HCT116 (cell line): ENCODE measurements around the gene TUBA8.

Source experiments
- CTCF ChIP-seq, 3 experiments: fragments of 200-600 bp in 1 of 3; sonication (generic) in 1 of 3; IDR thresholded peaks in 2 of 3; conservative IDR thresholded peaks in 1 of 3; 2 replicates each; pipeline ENCODE4 v1.5.1; 2012 to 2017; ENCODE audit warnings: low read depth in 2 of 3, low read length in 2 of 3, antibody characterized with exemption in 1 of 3, borderline replicate concordance in 1 of 3, control low read depth in 1 of 3, mild to moderate bottlenecking in 1 of 3, mixed read lengths in 1 of 3, mixed run types in 1 of 3, moderate library complexity in 1 of 3; ENCODE audit not compliant: insufficient read depth in 1 of 3
- EGR1 ChIP-seq: IDR thresholded peaks from 2 replicates; pipeline ENCODE4 v1.6.1; 2012; ENCODE audit warnings: low read depth
- ELF1 ChIP-seq: IDR thresholded peaks from 2 replicates; pipeline ENCODE4 v1.6.1; 2012; ENCODE audit warnings: low read depth, borderline replicate concordance
- EZH2 ChIP-seq: fragments of 200-600 bp; sonication (generic); IDR thresholded peaks from 2 replicates; pipeline ENCODE4 v1.6.1; 2017; ENCODE audit warnings: antibody characterized with exemption, mixed run types
- EZH2phosphoT487 ChIP-seq: fragments of 200-600 bp; IDR thresholded peaks from 2 replicates; pipeline ENCODE4 v1.6.1; 2018; ENCODE audit warnings: antibody characterized with exemption, borderline replicate concordance
- FOSL1 ChIP-seq: IDR thresholded peaks from 2 replicates; pipeline ENCODE4 v1.6.1; 2012; ENCODE audit warnings: low read depth
- POLR2A ChIP-seq: IDR thresholded peaks from 2 replicates; pipeline ENCODE4 v1.7.0; 2011; ENCODE audit warnings: borderline replicate concordance; ENCODE audit not compliant: insufficient read depth, insufficient read length; ENCODE audit errors: extremely low read depth
- POLR2AphosphoS5 ChIP-seq: IDR thresholded peaks from 2 replicates; pipeline ENCODE4 v1.6.1; 2011; ENCODE audit warnings: mild to moderate bottlenecking, low read depth, low read length, moderate library complexity
- REST ChIP-seq: IDR thresholded peaks from 2 replicates; pipeline ENCODE4 v1.6.1; 2012; ENCODE audit warnings: low read depth
- ZNF274 ChIP-seq: fragments of 200-500 bp; sonication (Bioruptor generic); IDR thresholded peaks from 2 replicates; pipeline ENCODE4 v1.6.1; 2014; ENCODE audit warnings: mild to moderate bottlenecking, low read depth, low read length, inconsistent platforms

GRCh38 chr22:18112440-18112839, 1.8 kb downstream of the TUBA8 start:
- TF ChIP-seq CTCF (IDR thresholded peaks at IDR 0.05 in 2 of 3, conservative IDR thresholded peaks at IDR 0.05 in 1 of 3; ENCODE audit: borderline replicate concordance in 1 of 3, insufficient read depth in 1 of 3, low read depth in 2 of 3, low read length in 2 of 3): no peak
- no peak for TF ChIP-seq EGR1
- no peak for TF ChIP-seq POLR2A
- no peak for TF ChIP-seq ELF1
- no peak for TF ChIP-seq EZH2phosphoT487
- no peak for TF ChIP-seq REST
- no peak for TF ChIP-seq ZNF274
- TF ChIP-seq EZH2: no peak
- no peak for TF ChIP-seq POLR2AphosphoS5
- TF ChIP-seq FOSL1: no peak
